Prostate gland (tissue), 2 donors: Measurements from ENCODE around the gene TAPBP.

ENCODE experiments used
- POLR2AphosphoS5 ChIP-seq: sonication (generic); formaldehyde crosslinking; IDR thresholded peaks from one replicate; pipeline ENCODE4 v1.6.1; 2017; ENCODE audit warnings: antibody characterized with exemption
- TF ChIP-seq, protein P1 (sequence below), 4 experiments: fragments of 200-600 bp in 2 of 4; fragments of 450-650 bp in 2 of 4; sonication (generic) in 2 of 4; IDR thresholded peaks; 1 replicate in 3 of 4; 2 replicates in 1 of 4; pipeline ENCODE4 v1.5.1; 2016 to 2019; ENCODE audit warnings: antibody characterized with exemption in 4 of 4, mild to moderate bottlenecking in 2 of 4, moderate library complexity in 2 of 4

- TF ChIP-seq, protein P1, sequence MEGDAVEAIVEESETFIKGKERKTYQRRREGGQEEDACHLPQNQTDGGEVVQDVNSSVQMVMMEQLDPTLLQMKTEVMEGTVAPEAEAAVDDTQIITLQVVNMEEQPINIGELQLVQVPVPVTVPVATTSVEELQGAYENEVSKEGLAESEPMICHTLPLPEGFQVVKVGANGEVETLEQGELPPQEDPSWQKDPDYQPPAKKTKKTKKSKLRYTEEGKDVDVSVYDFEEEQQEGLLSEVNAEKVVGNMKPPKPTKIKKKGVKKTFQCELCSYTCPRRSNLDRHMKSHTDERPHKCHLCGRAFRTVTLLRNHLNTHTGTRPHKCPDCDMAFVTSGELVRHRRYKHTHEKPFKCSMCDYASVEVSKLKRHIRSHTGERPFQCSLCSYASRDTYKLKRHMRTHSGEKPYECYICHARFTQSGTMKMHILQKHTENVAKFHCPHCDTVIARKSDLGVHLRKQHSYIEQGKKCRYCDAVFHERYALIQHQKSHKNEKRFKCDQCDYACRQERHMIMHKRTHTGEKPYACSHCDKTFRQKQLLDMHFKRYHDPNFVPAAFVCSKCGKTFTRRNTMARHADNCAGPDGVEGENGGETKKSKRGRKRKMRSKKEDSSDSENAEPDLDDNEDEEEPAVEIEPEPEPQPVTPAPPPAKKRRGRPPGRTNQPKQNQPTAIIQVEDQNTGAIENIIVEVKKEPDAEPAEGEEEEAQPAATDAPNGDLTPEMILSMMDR (IDR thresholded peaks at IDR 0.05) = no peak
- TF ChIP-seq POLR2AphosphoS5 = no peak
Observed at GRCh38 chr6:33306356-33306755, 7.5 kb downstream of the TAPBP start.
